Esophagus muscularis mucosa (tissue), 3 donors: ENCODE results near the gene BTG1.

Source experiments
- POLR2A ChIP-seq: fragments of 450-650 bp; IDR thresholded peaks from one replicate; pipeline ENCODE4 v1.6.1; 2017; ENCODE audit warnings: antibody characterized with exemption, moderate library complexity, mild to moderate bottlenecking, low read depth
- POLR2AphosphoS5 ChIP-seq, 2 donors: sonication (generic); formaldehyde crosslinking; IDR thresholded peaks; one replicate each; pipeline ENCODE4 v1.6.1; 2017; ENCODE audit warnings: antibody characterized with exemption in 2 of 2
- TF ChIP-seq, protein P1 (sequence below), 3 experiments: fragments of 200-600 bp in 2 of 3; fragments of 450-650 bp in 1 of 3; sonication (generic) in 2 of 3; IDR thresholded peaks; one replicate each; pipeline ENCODE4 v1.5.1; 2017 to 2019; ENCODE audit warnings: antibody characterized with exemption in 3 of 3, mild to moderate bottlenecking in 2 of 3, moderate library complexity in 1 of 3

DNA sequence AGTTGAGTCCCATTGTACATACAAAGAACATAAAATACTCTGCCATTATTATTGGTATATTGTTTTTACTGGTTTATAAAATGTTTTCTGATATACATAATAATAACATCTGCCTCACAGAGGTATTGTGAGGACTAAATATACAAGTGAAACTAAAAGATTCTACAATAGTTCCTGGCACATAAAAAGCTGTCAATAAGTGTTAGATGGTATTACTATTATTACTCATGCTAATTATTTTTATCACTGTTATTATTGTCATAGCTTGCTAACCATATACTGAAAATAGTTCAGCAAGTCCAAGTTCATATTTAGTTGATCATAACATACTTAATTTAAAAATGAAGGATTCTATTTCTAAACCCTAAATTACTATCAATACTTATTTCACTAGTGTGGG, 34.4 kb downstream of the BTG1 start:
- TF ChIP-seq, protein P1, sequence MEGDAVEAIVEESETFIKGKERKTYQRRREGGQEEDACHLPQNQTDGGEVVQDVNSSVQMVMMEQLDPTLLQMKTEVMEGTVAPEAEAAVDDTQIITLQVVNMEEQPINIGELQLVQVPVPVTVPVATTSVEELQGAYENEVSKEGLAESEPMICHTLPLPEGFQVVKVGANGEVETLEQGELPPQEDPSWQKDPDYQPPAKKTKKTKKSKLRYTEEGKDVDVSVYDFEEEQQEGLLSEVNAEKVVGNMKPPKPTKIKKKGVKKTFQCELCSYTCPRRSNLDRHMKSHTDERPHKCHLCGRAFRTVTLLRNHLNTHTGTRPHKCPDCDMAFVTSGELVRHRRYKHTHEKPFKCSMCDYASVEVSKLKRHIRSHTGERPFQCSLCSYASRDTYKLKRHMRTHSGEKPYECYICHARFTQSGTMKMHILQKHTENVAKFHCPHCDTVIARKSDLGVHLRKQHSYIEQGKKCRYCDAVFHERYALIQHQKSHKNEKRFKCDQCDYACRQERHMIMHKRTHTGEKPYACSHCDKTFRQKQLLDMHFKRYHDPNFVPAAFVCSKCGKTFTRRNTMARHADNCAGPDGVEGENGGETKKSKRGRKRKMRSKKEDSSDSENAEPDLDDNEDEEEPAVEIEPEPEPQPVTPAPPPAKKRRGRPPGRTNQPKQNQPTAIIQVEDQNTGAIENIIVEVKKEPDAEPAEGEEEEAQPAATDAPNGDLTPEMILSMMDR (IDR thresholded peaks at IDR 0.05), result no peak
- TF ChIP-seq POLR2A (no peak), POLR2AphosphoS5 (IDR thresholded peaks at IDR 0.05) (no peak)
